Measurements from ENCODE around the gene MRAP2. TPM values are rescaled to one million over a fixed set of nuclear protein-coding genes. Genes with fewer than 3 reads are reported as not detected.

The MRAP2 gene
- polyA plus RNA-seq (2.4 to 4.1 TPM (median 3.0 TPM) in 3 replicates), polyA minus RNA-seq (0.62 to 3.6 TPM (median 3.1 TPM) in 3 replicates)
- polyA plus RNA-seq (2011; ENCODE audit: low read depth), result 0.12 TPM
- polyA plus RNA-seq (2011; cell fraction: cytosol; rRNA removed), result 3.3 and 6.2 TPM in 2 replicates
- 2.6 and 2.8 TPM in 2 replicates for polyA plus RNA-seq (2011; cell fraction: nucleus; rRNA removed)
- 0.37 and 1.8 TPM in 2 replicates for polyA plus RNA-seq (2012; ENCODE audit: low replicate concordance)
- 2.1 TPM for polyA minus RNA-seq (2011; cell fraction: cytosol; rRNA and poly(A)+ RNA removed)
- polyA minus RNA-seq (2011; cell fraction: nucleus; rRNA and poly(A)+ RNA removed), result 0.74 and 1.5 TPM in 2 replicates

DNA sequence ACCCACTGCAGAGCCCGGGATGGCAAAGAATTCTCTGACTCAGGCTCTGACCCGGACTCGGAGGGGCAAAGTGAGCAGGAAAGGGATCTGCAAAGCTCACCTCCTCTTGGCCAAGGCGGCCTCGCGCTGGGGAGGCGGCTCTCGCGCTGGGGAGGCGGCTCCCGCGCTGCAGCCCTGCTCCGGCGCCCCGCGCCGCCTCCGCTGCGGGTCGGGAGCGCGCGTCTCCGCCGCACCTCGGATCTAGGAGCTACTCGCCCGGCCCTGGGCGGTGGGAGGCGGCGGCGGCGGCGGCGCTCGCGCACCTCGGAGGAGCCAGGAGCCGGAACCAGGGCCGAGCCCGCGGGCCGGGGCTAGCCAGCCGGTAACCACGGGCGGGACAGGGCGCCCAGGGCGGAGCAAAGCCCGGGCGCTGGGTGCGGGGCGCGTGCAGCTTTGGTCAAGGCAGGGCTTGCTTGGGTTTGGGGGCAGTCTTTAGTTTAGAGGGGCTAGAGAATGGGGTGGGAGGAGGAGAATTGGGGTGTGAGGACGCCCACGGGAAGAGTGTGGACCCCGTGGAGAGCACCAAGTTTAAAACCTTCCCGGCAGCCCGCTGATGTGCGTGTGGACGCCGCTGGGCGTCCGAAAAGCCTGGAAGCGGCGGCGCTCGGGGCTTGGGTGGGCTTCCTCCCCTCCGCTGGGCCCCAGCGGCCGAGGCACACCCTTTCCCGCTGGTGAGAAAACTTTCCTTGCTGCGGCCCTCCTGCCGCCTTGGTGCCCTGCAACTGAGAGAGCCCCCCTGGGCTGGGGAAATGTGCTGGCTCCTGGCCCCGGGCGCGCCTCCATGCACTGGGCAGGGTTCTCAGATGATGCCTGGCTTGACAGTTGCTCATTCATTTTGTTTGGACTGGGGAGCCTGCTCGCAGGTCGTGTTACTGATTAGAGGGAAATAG, at the start of gene MRAP2:
TSS of gene MRAP2 (plus strand) at position 250 of the 929 bp plus-strand sequence. CDS start 21,547 bp downstream, outside the sequence.
- peaks cover 4% of the 10 kb centered on the region for H3K27me3 ChIP-seq (ENCODE audit: control insufficient read depth, extremely low read depth, insufficient read depth, low read length)
- no peak for DNase-seq (ENCODE audit: low read depth, low spot score)
- no peaks in the 10 kb centered on the region for H3K9me3 ChIP-seq (ENCODE audit: control insufficient read depth, low read depth, low read length)
- H3K4me2 ChIP-seq (ENCODE audit: control insufficient read depth, extremely low read depth, insufficient read depth, low read depth, low read length), result peak within 1 kb of the TSS; percentile 89
- FAIRE-seq, result no peak
- no peaks in the 10 kb centered on the region for H4K20me1 ChIP-seq (ENCODE audit: control insufficient read depth, extremely low read depth, insufficient read depth, low read length)
- H3K4me3 ChIP-seq (ENCODE audit: control insufficient read depth in 2 of 3, extremely low read depth in 1 of 3, insufficient read depth in 2 of 3, low read depth in 1 of 3, low read length in 3 of 3), result peak within 1 kb of the TSS; percentile 54 to 77 (median 67)
- no peak within 1 kb of the TSS for H3K27ac ChIP-seq (ENCODE audit: control insufficient read depth, insufficient read depth, low read length)
- H3K4me1 ChIP-seq (ENCODE audit: control insufficient read depth, extremely low read depth, insufficient read depth, low read length), result peaks cover 7% of the 10 kb centered on the region
- peak within 1 kb of the TSS; percentile 82 for H2AFZ ChIP-seq (ENCODE audit: control insufficient read depth, low read length)
- dilution Hi-C loops (cut with MboI; ENCODE audit: extremely low pct_ligation_motif_present, low sequenced_read_pairs), result no loop called here
- TF ChIP-seq CTCF (optimal IDR thresholded peaks at IDR 0.05 in 1 of 3, IDR thresholded peaks at IDR 0.05 in 1 of 3, conservative IDR thresholded peaks at IDR 0.05 in 1 of 3; ENCODE audit: extremely low read depth in 1 of 3, insufficient read depth in 2 of 3, low read length in 3 of 3), result no peak
- TF ChIP-seq EZH2 (IDR thresholded peaks at IDR 0.05; ENCODE audit: low read length), result no peak
- H3K9me1 ChIP-seq (ENCODE audit: control insufficient read depth, extremely low read depth, insufficient read depth, low read length), result no peaks in the 10 kb centered on the region
- peak within 1 kb of the TSS; percentile 50 for H3K9ac ChIP-seq (ENCODE audit: control insufficient read depth, extremely low read depth, insufficient read depth, low read length)
- H3K79me2 ChIP-seq (ENCODE audit: control insufficient read depth, insufficient read depth, low read length), result no peaks in the 10 kb centered on the region
- no peaks in the 10 kb centered on the region for H3K36me3 ChIP-seq (ENCODE audit: control insufficient read depth in 2 of 2, extremely low read depth in 1 of 2, insufficient read depth in 2 of 2, low read length in 2 of 2)

DNA sequence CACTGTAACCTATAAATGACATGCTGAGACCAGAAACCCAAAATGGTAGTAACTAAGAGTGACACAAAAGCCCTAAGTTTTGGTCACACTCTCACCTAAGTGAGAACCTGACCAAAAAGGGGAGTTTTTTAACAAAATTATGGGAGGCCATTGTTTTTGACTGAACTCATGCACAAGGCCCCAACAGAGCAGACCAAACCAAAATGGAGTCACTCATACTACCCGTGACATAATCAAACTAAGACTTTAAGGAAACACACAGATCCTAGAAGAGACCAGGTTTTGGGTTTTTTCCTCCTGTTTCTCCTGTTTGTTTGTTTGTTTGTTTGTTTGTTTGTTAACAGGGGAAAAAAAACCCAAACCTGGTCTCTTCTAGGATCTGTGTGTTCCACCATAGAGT, 49.2 kb upstream of the MRAP2 start:
- DNase-seq (ENCODE audit: low read depth, low spot score) (no peak), FAIRE-seq (no peak)
- Histone ChIP-seq H3K27me3 (ENCODE audit: control insufficient read depth, extremely low read depth, insufficient read depth, low read length) (no peaks in the 10 kb centered on the region), H3K9me3 (ENCODE audit: control insufficient read depth, low read depth, low read length) (no peaks in the 10 kb centered on the region), H3K36me3 (ENCODE audit: control insufficient read depth in 2 of 2, extremely low read depth in 1 of 2, insufficient read depth in 2 of 2, low read length in 2 of 2) (no peaks in the 10 kb centered on the region), H3K4me2 (ENCODE audit: control insufficient read depth, extremely low read depth, insufficient read depth, low read depth, low read length) (no peak overlapping the region), H3K4me3 (ENCODE audit: control insufficient read depth in 2 of 3, extremely low read depth in 1 of 3, insufficient read depth in 2 of 3, low read depth in 1 of 3, low read length in 3 of 3) (no peak overlapping the region), H2AFZ (ENCODE audit: control insufficient read depth, low read length) (no peak overlapping the region), H3K79me2 (ENCODE audit: control insufficient read depth, insufficient read depth, low read length) (no peaks in the 10 kb centered on the region), H3K4me1 (ENCODE audit: control insufficient read depth, extremely low read depth, insufficient read depth, low read length) (no peaks in the 10 kb centered on the region), H4K20me1 (ENCODE audit: control insufficient read depth, extremely low read depth, insufficient read depth, low read length) (no peaks in the 10 kb centered on the region), H3K27ac (ENCODE audit: control insufficient read depth, insufficient read depth, low read length) (no peak overlapping the region), H3K9ac (ENCODE audit: control insufficient read depth, extremely low read depth, insufficient read depth, low read length) (no peak overlapping the region), H3K9me1 (ENCODE audit: control insufficient read depth, extremely low read depth, insufficient read depth, low read length) (no peaks in the 10 kb centered on the region)
- dilution Hi-C loops (cut with MboI; ENCODE audit: extremely low pct_ligation_motif_present, low sequenced_read_pairs), result no loop called here
- TF ChIP-seq CTCF (optimal IDR thresholded peaks at IDR 0.05 in 1 of 3, IDR thresholded peaks at IDR 0.05 in 1 of 3, conservative IDR thresholded peaks at IDR 0.05 in 1 of 3; ENCODE audit: extremely low read depth in 1 of 3, insufficient read depth in 2 of 3, low read length in 3 of 3), result no peak
- no peak for TF ChIP-seq EZH2 (IDR thresholded peaks at IDR 0.05; ENCODE audit: low read length)
